Measurements from ENCODE around the gene MUC13.

DNA sequence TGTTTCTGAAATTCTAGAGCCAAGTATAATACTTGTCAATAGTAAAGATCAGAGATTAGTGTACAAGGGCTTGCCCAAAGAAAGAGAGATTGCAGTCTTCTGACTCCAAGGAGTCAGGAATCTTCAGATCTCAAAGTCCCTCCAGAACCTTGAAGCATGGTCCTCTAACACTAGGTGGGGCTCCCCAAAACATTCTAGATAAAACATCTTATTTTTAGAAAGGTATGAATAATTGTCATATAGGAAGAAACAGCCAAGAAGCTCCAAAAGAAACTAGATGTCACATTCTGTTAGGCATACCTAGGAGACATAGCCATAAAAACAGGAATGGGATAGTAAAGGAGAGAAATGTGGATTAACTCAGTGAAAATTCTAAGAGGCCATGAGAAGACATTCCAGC, 10.7 kb downstream of the MUC13 start:
- TF ChIP-seq, protein P1, sequence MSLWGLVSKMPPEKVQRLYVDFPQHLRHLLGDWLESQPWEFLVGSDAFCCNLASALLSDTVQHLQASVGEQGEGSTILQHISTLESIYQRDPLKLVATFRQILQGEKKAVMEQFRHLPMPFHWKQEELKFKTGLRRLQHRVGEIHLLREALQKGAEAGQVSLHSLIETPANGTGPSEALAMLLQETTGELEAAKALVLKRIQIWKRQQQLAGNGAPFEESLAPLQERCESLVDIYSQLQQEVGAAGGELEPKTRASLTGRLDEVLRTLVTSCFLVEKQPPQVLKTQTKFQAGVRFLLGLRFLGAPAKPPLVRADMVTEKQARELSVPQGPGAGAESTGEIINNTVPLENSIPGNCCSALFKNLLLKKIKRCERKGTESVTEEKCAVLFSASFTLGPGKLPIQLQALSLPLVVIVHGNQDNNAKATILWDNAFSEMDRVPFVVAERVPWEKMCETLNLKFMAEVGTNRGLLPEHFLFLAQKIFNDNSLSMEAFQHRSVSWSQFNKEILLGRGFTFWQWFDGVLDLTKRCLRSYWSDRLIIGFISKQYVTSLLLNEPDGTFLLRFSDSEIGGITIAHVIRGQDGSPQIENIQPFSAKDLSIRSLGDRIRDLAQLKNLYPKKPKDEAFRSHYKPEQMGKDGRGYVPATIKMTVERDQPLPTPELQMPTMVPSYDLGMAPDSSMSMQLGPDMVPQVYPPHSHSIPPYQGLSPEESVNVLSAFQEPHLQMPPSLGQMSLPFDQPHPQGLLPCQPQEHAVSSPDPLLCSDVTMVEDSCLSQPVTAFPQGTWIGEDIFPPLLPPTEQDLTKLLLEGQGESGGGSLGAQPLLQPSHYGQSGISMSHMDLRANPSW (CRISPR knock-in tag; conservative IDR thresholded peaks at IDR 0.05; ENCODE audit: low read depth) = no peak
- TF ChIP-seq ZNF317 (CRISPR knock-in tag; IDR thresholded peaks at IDR 0.05; ENCODE audit: borderline replicate concordance, low read depth) (no peak), ELF4 (CRISPR knock-in tag; IDR thresholded peaks at IDR 0.05; ENCODE audit: low read depth) (no peak)
- TF ChIP-seq, protein P2, sequence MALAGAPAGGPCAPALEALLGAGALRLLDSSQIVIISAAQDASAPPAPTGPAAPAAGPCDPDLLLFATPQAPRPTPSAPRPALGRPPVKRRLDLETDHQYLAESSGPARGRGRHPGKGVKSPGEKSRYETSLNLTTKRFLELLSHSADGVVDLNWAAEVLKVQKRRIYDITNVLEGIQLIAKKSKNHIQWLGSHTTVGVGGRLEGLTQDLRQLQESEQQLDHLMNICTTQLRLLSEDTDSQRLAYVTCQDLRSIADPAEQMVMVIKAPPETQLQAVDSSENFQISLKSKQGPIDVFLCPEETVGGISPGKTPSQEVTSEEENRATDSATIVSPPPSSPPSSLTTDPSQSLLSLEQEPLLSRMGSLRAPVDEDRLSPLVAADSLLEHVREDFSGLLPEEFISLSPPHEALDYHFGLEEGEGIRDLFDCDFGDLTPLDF (CRISPR knock-in tag; IDR thresholded peaks at IDR 0.05) = no peak
- TF ChIP-seq, protein P3, sequence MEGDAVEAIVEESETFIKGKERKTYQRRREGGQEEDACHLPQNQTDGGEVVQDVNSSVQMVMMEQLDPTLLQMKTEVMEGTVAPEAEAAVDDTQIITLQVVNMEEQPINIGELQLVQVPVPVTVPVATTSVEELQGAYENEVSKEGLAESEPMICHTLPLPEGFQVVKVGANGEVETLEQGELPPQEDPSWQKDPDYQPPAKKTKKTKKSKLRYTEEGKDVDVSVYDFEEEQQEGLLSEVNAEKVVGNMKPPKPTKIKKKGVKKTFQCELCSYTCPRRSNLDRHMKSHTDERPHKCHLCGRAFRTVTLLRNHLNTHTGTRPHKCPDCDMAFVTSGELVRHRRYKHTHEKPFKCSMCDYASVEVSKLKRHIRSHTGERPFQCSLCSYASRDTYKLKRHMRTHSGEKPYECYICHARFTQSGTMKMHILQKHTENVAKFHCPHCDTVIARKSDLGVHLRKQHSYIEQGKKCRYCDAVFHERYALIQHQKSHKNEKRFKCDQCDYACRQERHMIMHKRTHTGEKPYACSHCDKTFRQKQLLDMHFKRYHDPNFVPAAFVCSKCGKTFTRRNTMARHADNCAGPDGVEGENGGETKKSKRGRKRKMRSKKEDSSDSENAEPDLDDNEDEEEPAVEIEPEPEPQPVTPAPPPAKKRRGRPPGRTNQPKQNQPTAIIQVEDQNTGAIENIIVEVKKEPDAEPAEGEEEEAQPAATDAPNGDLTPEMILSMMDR (IDR thresholded peaks at IDR 0.05) = no peak

Data from WTC11 (cell line).